ENCODE data around the gene TPK1. TPM values are rescaled to one million over a fixed set of nuclear protein-coding genes. Genes with fewer than 3 reads are reported as not detected.

Gene TPK1
- total RNA-seq, 1 donor: 6.9 TPM

DNA sequence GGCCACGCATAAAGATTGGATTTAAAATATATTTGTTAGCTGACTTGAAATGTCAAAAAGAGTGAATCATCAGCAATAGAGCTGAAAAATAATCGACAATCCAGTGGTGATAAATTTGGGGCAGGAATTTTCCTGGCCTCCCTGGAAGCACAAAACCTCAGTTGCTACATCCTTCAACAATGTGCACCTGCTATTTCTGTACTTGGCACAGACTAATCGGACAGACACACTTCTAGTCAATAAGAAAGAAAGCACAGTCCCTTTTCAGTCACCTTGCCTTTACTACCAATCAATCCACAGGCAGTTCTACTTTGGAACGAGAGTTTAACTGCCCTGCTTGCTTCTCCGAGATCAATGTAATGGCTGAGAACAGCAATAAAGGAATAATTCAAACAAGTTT lies 335.6 kb downstream of the TPK1 start:
- Histone ChIP-seq H3K4me2 (ENCODE audit: insufficient read depth, low read length) (no peak overlapping the region), H2AFZ (ENCODE audit: low read length) (no peak overlapping the region), H3K4me3 (ENCODE audit: insufficient read depth, low read length) (no peak overlapping the region), H3K36me3 (ENCODE audit: insufficient read depth, low read length) (no peaks in the 10 kb centered on the region), H3K79me2 (ENCODE audit: insufficient read depth, low read length) (no peaks in the 10 kb centered on the region), H3K27ac (ENCODE audit: low read depth, low read length) (no peak overlapping the region), H3K4me1 (ENCODE audit: insufficient read depth, low read length) (no peaks in the 10 kb centered on the region), H4K20me1 (ENCODE audit: insufficient read depth, low read length) (no peaks in the 10 kb centered on the region), H3K27me3 (ENCODE audit: insufficient read depth, low read length) (no peaks in the 10 kb centered on the region), H3K9me3 (ENCODE audit: low read depth, low read length) (no peaks in the 10 kb centered on the region)
- DNase-seq (ENCODE audit: insufficient read length, low spot score, missing footprints): no peak
- TF ChIP-seq, protein P1, sequence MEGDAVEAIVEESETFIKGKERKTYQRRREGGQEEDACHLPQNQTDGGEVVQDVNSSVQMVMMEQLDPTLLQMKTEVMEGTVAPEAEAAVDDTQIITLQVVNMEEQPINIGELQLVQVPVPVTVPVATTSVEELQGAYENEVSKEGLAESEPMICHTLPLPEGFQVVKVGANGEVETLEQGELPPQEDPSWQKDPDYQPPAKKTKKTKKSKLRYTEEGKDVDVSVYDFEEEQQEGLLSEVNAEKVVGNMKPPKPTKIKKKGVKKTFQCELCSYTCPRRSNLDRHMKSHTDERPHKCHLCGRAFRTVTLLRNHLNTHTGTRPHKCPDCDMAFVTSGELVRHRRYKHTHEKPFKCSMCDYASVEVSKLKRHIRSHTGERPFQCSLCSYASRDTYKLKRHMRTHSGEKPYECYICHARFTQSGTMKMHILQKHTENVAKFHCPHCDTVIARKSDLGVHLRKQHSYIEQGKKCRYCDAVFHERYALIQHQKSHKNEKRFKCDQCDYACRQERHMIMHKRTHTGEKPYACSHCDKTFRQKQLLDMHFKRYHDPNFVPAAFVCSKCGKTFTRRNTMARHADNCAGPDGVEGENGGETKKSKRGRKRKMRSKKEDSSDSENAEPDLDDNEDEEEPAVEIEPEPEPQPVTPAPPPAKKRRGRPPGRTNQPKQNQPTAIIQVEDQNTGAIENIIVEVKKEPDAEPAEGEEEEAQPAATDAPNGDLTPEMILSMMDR (IDR thresholded peaks at IDR 0.05; ENCODE audit: extremely low read depth, low read depth, low read length): no peak

DNA sequence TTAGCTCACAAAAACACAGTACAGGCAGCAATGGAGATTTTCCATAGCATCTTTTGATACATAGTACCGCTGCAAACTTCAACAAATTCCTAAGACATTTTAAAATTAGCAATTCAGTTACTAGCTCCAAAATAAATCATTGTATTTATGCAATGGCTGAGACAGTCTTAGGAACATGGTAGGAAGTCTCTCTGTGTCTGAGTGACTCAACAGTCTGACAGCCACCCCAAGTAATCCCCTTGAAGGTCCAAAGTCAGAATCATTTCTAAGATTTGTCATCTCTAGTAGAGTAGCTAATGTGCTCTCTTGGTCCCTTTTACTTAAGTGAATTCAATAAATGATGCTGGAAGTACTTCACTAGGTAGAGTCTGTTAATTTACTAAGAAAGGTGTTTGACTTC lies 338.6 kb downstream of the TPK1 start:
- DNase-seq (ENCODE audit: insufficient read length, low spot score, missing footprints): no peak
- H3K79me2 ChIP-seq (ENCODE audit: insufficient read depth, low read length): no peaks in the 10 kb centered on the region
- H3K4me1 ChIP-seq (ENCODE audit: insufficient read depth, low read length): no peaks in the 10 kb centered on the region
- no peaks in the 10 kb centered on the region for H3K9me3 ChIP-seq (ENCODE audit: low read depth, low read length)
- H3K36me3 ChIP-seq (ENCODE audit: insufficient read depth, low read length): no peaks in the 10 kb centered on the region
- no peak overlapping the region for H3K4me3 ChIP-seq (ENCODE audit: insufficient read depth, low read length)
- no peak overlapping the region for H3K4me2 ChIP-seq (ENCODE audit: insufficient read depth, low read length)
- no peak overlapping the region for H3K27ac ChIP-seq (ENCODE audit: low read depth, low read length)
- TF ChIP-seq, protein P1 (IDR thresholded peaks at IDR 0.05; ENCODE audit: extremely low read depth, low read depth, low read length): no peak
- H3K27me3 ChIP-seq (ENCODE audit: insufficient read depth, low read length): no peaks in the 10 kb centered on the region
- H4K20me1 ChIP-seq (ENCODE audit: insufficient read depth, low read length): no peaks in the 10 kb centered on the region
- no peak overlapping the region for H2AFZ ChIP-seq (ENCODE audit: low read length)

DNA sequence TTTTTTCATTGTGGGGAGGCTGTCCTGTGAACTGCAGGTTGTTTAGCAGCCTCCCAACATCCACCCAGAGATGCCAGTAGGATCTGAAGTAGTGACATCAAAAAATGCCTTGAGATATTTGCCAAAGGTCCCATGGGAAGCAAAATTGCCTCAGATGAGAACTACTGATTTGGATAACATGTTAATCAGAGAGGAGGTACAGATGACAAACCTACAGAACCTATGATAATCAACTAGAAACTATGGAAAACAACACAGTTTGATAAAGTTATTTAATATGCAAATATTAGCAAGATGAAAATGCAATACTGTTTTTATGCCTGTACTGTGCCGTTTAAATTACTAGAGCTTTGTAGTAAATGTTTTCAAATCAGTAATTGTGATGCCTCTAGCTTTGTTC lies 341.5 kb downstream of the TPK1 start:
- no peak overlapping the region for H3K4me3 ChIP-seq (ENCODE audit: insufficient read depth, low read length)
- H3K4me2 ChIP-seq (ENCODE audit: insufficient read depth, low read length): no peak overlapping the region
- H3K4me1 ChIP-seq (ENCODE audit: insufficient read depth, low read length): no peaks in the 10 kb centered on the region
- no peaks in the 10 kb centered on the region for H3K36me3 ChIP-seq (ENCODE audit: insufficient read depth, low read length)
- no peaks in the 10 kb centered on the region for H4K20me1 ChIP-seq (ENCODE audit: insufficient read depth, low read length)
- H3K27ac ChIP-seq (ENCODE audit: low read depth, low read length): no peak overlapping the region
- no peak for DNase-seq (ENCODE audit: insufficient read length, low spot score, missing footprints)
- TF ChIP-seq, protein P1 (IDR thresholded peaks at IDR 0.05; ENCODE audit: extremely low read depth, low read depth, low read length): no peak
- H3K27me3 ChIP-seq (ENCODE audit: insufficient read depth, low read length): no peaks in the 10 kb centered on the region
- H3K9me3 ChIP-seq (ENCODE audit: low read depth, low read length): no peaks in the 10 kb centered on the region
- no peak overlapping the region for H2AFZ ChIP-seq (ENCODE audit: low read length)
- H3K79me2 ChIP-seq (ENCODE audit: insufficient read depth, low read length): no peaks in the 10 kb centered on the region

DNA sequence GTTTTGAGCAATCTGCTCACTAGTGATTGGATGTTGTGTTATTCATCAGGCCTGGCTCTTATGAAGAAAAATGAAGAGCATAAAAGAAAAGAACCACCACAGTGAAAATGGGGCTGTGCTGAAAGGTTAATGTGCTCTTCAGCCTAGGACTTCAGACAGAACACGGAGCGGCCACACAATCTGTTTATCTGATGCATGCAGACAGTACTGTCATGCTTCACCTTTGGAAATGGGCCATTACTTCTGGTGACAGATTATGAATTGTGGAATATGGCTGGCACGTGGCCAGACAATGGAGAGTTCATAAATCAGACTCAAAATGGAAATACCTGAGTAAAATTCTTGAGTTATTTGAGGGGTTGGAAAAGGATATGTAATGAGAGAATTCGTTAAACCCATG lies 346.3 kb downstream of the TPK1 start:
- Histone ChIP-seq H3K4me3 (ENCODE audit: insufficient read depth, low read length) (no peak overlapping the region), H3K27me3 (ENCODE audit: insufficient read depth, low read length) (no peaks in the 10 kb centered on the region), H3K4me1 (ENCODE audit: insufficient read depth, low read length) (no peaks in the 10 kb centered on the region), H3K4me2 (ENCODE audit: insufficient read depth, low read length) (no peak overlapping the region), H3K9me3 (ENCODE audit: low read depth, low read length) (no peaks in the 10 kb centered on the region), H3K36me3 (ENCODE audit: insufficient read depth, low read length) (no peaks in the 10 kb centered on the region), H4K20me1 (ENCODE audit: insufficient read depth, low read length) (no peaks in the 10 kb centered on the region), H3K79me2 (ENCODE audit: insufficient read depth, low read length) (no peaks in the 10 kb centered on the region), H2AFZ (ENCODE audit: low read length) (no peak overlapping the region), H3K27ac (ENCODE audit: low read depth, low read length) (no peak overlapping the region)
- TF ChIP-seq, protein P1 (IDR thresholded peaks at IDR 0.05; ENCODE audit: extremely low read depth, low read depth, low read length): no peak
- no peak for DNase-seq (ENCODE audit: insufficient read length, low spot score, missing footprints)
